ENCODE measurements around the gene ATAD3A.
A peak's percentile ranks its signal among the peaks of the same experiment; 100 is the strongest.
"Not testable (repeated sequence)": the region's sequence is repeated elsewhere in the genome, so short reads cannot be mapped to it uniquely, and the experiment has no call there.

Gene ATAD3A
- 26.3 reads per million, percentile 53 among the genes with 10 or more reads in this experiment for total RNA-seq

GRCh38 chr1:1511533-1512285 lies at the start of gene ATAD3A:
TSS of gene ATAD3A (plus strand) at chr1:1512162. CDS start at chr1:1512269, 107 bp downstream.
- peak; percentile 96 for DNase-seq

GRCh38 chr1:1462318-1462966 lies 49.5 kb upstream of the ATAD3A start:
- no peak for DNase-seq

GRCh38 chr1:1463312-1463711 lies 48.6 kb upstream of the ATAD3A start:
- DNase-seq = no peak

- not testable (repeated sequence) for DNase-seq
Observed at GRCh38 chr1:1468196-1468985, 43.6 kb upstream of the ATAD3A start.

GRCh38 chr1:1470626-1471388 lies 41.2 kb upstream of the ATAD3A start:
- no peak for DNase-seq

- peak; percentile 90 for DNase-seq
Observed at GRCh38 chr1:1471389-1472052, 40.4 kb upstream of the ATAD3A start, which contains the start of gene ATAD3B. TSS of gene ATAD3B (plus strand) at chr1:1471765. CDS start at chr1:1471885, 120 bp downstream.

- DNase-seq = peak; percentile 11
Observed at GRCh38 chr1:1472053-1472876, 39.7 kb upstream of the ATAD3A start.

- DNase-seq = not testable (repeated sequence)
Observed at GRCh38 chr1:1476011-1476410, 36.0 kb upstream of the ATAD3A start.

GRCh38 chr1:1477206-1477605 lies 34.8 kb upstream of the ATAD3A start:
- no peak for DNase-seq

- no peak for DNase-seq
Observed at GRCh38 chr1:1479547-1480487, 32.1 kb upstream of the ATAD3A start.

- not testable (repeated sequence) for DNase-seq
Observed at GRCh38 chr1:1480488-1480867, 31.5 kb upstream of the ATAD3A start.

- not testable (repeated sequence) for DNase-seq
Observed at GRCh38 chr1:1481811-1482210, 30.2 kb upstream of the ATAD3A start.

- DNase-seq = no peak
Observed at GRCh38 chr1:1482856-1483255, 29.1 kb upstream of the ATAD3A start.

GRCh38 chr1:1483714-1484113 lies 28.2 kb upstream of the ATAD3A start:
- DNase-seq = no peak

GRCh38 chr1:1484976-1485750 lies 26.8 kb upstream of the ATAD3A start:
- DNase-seq = not testable (repeated sequence)

- not testable (repeated sequence) for DNase-seq
Observed at GRCh38 chr1:1485755-1486317, 26.1 kb upstream of the ATAD3A start.

- no peak for DNase-seq
Observed at GRCh38 chr1:1487701-1488100, 24.3 kb upstream of the ATAD3A start.

- DNase-seq = no peak
Observed at GRCh38 chr1:1489231-1489630, 22.7 kb upstream of the ATAD3A start.

- no peak for DNase-seq
Observed at GRCh38 chr1:1489861-1490260, 22.1 kb upstream of the ATAD3A start.

Data from effector CD4-positive, alpha-beta T cell (primary cell).